Measurements from ENCODE around the gene CRYAA.

- TF ChIP-seq, protein P1, sequence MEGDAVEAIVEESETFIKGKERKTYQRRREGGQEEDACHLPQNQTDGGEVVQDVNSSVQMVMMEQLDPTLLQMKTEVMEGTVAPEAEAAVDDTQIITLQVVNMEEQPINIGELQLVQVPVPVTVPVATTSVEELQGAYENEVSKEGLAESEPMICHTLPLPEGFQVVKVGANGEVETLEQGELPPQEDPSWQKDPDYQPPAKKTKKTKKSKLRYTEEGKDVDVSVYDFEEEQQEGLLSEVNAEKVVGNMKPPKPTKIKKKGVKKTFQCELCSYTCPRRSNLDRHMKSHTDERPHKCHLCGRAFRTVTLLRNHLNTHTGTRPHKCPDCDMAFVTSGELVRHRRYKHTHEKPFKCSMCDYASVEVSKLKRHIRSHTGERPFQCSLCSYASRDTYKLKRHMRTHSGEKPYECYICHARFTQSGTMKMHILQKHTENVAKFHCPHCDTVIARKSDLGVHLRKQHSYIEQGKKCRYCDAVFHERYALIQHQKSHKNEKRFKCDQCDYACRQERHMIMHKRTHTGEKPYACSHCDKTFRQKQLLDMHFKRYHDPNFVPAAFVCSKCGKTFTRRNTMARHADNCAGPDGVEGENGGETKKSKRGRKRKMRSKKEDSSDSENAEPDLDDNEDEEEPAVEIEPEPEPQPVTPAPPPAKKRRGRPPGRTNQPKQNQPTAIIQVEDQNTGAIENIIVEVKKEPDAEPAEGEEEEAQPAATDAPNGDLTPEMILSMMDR (IDR thresholded peaks at IDR 0.05), result no peak
- no peak for TF ChIP-seq POLR2A (IDR thresholded peaks at IDR 0.05)
These were observed 25.7 kb downstream of the CRYAA start for GRCh38 chr21:43194303-43195120.
